DMS79 (cell line): ENCODE results near the gene RASSF10.

Source experiments
- DNase-seq: peaks from one replicate; lab custom pipeline; 2025; lab: John Stamatoyannopoulos, UW

RASSF10 gene

GRCh38 chr11:13008625-13009475 is at the start of gene RASSF10:
RASSF10 (plus strand) TSS chr11:13009316; CDS start chr11:13009577, 261 bp downstream.
- DNase-seq: peak; percentile 76

- DNase-seq: no peak
Observed at GRCh38 chr11:12961615-12962014, 47.5 kb upstream of the RASSF10 start.

DNA sequence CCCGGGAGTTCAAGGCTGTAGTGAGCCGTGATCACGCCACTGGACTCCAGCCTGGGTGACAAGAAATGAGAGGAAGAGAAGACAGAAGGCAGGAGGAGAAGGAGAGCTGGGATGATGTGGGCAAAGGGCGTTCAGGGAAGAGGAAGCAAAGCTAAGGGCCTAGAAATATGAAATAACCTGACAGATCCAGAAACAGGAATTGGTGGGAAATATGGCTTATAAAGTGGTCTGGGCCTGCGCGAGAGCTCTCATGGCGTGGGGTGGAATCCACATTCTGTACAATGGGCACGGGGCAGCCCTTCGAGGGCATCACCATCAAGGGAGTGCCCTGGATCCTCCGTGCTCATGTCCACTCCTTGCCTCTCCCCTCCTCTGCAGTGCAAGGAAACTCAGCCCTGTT is 46.8 kb upstream of the RASSF10 start:
- no peak for DNase-seq

GRCh38 chr11:12963051-12963450 is 46.1 kb upstream of the RASSF10 start:
- no peak for DNase-seq

- peak; percentile 17 for DNase-seq
Observed at GRCh38 chr11:12963792-12964536, 45.2 kb upstream of the RASSF10 start.

DNA sequence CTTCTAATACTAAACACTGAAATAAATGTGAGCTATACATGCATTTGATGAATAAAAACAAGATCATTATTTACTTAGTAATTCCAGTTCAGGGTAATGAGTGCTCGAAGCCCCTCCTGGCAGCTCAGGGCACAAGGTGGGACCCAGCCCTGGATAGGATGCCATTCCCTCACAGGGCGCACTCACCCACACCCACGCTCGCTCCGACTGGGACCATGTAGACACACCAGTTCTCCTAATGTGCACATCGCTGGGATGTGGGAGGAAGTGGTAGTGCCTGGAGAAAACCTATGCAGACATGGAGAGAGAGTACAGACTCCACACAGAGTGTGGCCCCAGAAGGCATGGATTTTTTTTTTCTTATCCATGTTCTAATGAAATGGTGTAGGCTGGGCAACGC is 44.5 kb upstream of the RASSF10 start:
- DNase-seq: no peak

DNA sequence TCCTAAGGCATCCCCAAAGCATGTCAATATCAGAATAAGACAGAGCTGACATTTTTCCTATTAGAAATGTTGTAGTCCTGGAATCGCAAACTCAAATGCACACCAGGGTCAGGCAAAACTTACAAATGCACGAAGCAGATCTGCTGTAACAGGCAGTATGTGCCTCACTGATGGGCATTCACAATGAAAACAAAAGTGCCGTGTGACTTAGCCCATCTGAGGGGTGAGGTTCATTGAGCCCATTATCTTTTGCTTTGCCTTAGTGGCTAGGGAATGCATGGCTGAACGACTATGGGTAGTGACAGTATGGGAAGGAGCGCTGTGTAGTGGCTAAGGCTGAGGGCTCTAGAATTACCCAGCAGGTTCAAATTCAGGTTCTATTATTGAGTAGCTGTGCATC is 43.1 kb upstream of the RASSF10 start:
- DNase-seq: no peak

DNA sequence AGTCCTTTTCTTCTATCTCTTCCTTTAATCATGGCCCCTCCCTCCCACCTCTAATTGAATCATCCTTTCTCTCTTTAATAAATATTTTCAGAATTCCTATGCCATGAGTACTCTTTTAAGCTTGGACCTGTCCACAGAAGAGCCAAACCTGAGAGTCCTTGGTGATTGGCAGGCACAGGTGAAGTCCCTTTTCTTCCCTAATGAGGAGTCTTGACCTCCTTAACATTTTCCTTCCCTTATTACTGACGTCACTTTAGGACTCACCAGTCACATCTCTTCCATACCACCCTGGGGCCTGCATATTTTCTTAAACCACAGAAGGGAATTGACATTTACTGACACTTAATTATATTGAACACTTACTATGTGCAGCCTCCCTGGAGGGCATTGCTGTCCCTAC is 41.0 kb upstream of the RASSF10 start:
- DNase-seq: no peak

DNA sequence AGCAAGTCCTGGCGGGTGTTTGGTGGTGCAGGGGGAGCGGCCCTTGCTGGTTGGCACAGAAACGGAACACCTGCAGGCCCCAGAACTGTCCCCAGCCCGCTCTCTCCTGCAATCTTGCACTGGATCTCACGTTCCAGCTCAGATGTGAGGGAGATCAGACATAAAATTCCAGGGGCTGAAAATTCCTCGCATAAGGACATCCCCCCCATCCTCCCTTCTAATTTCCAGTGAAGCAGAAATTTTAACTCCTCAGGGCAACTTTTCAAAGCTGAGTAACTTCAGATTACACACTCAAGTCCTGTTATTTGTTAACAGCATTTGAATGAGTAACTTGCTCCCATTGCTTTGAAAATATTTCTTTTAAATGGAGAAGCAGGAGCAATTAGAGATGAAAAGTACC is 40.3 kb upstream of the RASSF10 start:
- no peak for DNase-seq

DNA sequence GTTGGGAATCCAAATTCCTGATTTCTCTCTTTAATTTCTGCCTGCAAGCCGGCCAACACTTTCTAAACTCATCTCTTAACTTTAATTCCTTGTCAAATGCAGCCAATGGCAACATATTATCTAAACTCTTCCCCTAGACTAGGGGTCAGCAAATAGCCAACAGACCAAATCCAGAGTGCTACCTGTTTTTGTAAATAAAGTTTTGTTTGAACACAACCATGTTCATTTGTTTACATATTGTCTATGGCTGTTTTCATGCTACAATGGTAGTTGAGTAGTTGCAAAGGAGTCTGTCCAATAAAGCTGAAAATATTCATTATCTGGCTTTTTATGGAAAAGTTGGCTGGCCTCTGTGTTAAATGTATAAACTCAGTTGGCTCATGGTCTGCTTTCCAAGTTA is 37.2 kb upstream of the RASSF10 start:
- no peak for DNase-seq

GRCh38 chr11:12973528-12974181 is 35.5 kb upstream of the RASSF10 start:
- no peak for DNase-seq

GRCh38 chr11:12975195-12975594 is 33.9 kb upstream of the RASSF10 start:
- DNase-seq: no peak

- peak; percentile 80 for DNase-seq
Observed at GRCh38 chr11:12979928-12980689, 29.0 kb upstream of the RASSF10 start.

DNA sequence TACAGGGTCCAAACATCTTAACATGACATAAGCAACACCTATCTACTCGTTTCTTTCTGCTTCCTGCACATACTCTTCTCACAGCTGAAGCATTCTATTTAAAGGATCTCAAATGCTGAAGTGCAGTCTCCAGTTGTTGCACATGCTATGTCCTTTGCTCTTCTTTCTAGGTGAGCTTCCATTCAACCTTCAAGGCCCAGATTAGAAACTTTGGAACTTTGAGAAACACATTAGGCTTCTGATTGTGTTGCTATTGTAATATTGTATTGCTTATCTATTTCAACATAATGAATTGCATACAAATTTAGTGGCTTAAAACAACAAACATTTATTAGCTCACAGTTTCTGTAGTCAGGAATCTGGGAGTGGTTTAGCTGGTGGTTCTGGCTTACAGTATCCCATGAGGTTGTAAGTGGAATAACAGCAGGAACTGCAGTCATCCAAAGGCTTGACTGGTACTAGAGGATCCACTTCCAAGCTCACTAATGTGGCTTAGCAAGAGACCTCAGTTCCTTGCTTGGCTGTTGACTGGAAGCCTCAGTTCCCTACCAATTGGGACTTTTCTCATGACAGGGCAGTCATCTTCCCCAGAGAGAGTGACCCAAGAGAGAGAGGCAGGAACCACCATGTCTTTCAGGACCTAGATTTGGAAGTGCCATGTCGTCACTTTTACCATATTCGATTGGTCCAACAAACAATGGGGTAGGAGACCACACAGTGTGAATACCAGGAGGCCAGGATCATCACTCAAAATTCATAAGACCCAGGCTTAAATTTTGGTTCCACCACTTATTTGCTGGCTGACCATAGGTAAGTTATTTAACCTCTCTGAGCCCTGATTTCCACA is 27.2 kb upstream of the RASSF10 start:
- no peak for DNase-seq

- DNase-seq: no peak
Observed at GRCh38 chr11:12983336-12983735, 25.8 kb upstream of the RASSF10 start.

- no peak for DNase-seq
Observed at GRCh38 chr11:12986194-12986898, 22.8 kb upstream of the RASSF10 start.

- DNase-seq: peak; percentile 22
Observed at GRCh38 chr11:12989428-12990161, 19.5 kb upstream of the RASSF10 start.

DNA sequence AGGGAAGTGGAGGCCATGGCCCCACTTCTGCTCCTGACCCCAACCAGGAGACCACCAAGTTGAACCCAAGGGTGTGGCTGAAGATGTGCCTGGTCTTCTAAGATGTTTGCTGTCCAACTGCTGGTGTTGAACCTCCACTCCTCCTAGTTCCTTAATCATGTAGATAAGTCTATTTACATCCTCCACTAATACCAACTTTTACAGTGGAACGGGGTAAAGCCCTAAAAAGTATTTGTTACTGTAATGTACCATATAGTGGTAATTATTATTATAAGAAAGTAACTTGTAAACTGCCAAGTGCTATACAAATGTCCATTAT is 19.0 kb upstream of the RASSF10 start:
- DNase-seq: no peak

GRCh38 chr11:12991426-12991825 is 17.7 kb upstream of the RASSF10 start:
- no peak for DNase-seq

GRCh38 chr11:12993626-12994025 is 15.5 kb upstream of the RASSF10 start:
- DNase-seq: no peak
